PC-9 (cell line): ENCODE results near the gene CMTR2.

Experiments used
- CTCF ChIP-seq: fragments of 200-600 bp; sonication (generic); conservative IDR thresholded peaks from 2 replicates; pipeline ENCODE4 v1.6.1; 2017; ENCODE audit warnings: mixed run types, antibody characterized with exemption, mild to moderate bottlenecking, moderate library complexity
- EZH2 ChIP-seq: fragments of 200-600 bp; sonication (generic); IDR thresholded peaks from 2 replicates; pipeline ENCODE4 v1.8.0; 2017; ENCODE audit warnings: antibody characterized with exemption, low read depth

- TF ChIP-seq CTCF (no peak), EZH2 (no peak)
Measured at GRCh38 chr16:71315269-71315668, 26.1 kb upstream of the CMTR2 start.
